Lower leg skin (tissue), 3 donors: Measurements from ENCODE around the gene MMP20.

Experiments used
- CTCF ChIP-seq, 3 donors: fragments of 450-650 bp; IDR thresholded peaks; one replicate each; pipeline ENCODE4 v1.5.1; 2016; ENCODE audit warnings: antibody characterized with exemption in 3 of 3, mild to moderate bottlenecking in 3 of 3, moderate library complexity in 2 of 3
- POLR2A ChIP-seq, 2 donors: fragments of 450-650 bp; IDR thresholded peaks; one replicate each; pipeline ENCODE4 v1.6.1; 2016 to 2017; ENCODE audit warnings: antibody characterized with exemption in 2 of 2, mild to moderate bottlenecking in 1 of 2, moderate library complexity in 1 of 2

GRCh38 chr11:102564110-102564509 lies 61.0 kb downstream of the MMP20 start:
- TF ChIP-seq CTCF (IDR thresholded peaks at IDR 0.05) (no peak), POLR2A (IDR thresholded peaks at IDR 0.05) (no peak)
